HepG2 (cell line): ENCODE measurements around the gene MROH2A. TPM values are rescaled to one million over a fixed set of nuclear protein-coding genes. Genes with fewer than 3 reads are reported as not detected.

Source experiments
- IRF2 ChIP-seq: IDR thresholded peaks from 2 replicates; pipeline ENCODE4 v1.6.1; 2018; ENCODE audit warnings: missing genetic modification reagents, missing compliant biosample characterization
- KAT2B ChIP-seq: fragments of 150-350 bp; IDR thresholded peaks from 2 replicates; pipeline ENCODE4 v1.6.1; 2014; ENCODE audit warnings: low read depth, low read length, borderline replicate concordance
- KDM1A ChIP-seq: IDR thresholded peaks from 2 replicates; pipeline ENCODE4 v1.6.1; 2016; ENCODE audit warnings: missing compliant biosample characterization
- PAWR ChIP-seq: sonication (generic); formaldehyde crosslinking; IDR thresholded peaks from 2 replicates; pipeline ENCODE4 v1.4.0; 2020; ENCODE audit warnings: missing genetic modification reagents, mild to moderate bottlenecking, borderline replicate concordance
- REXO4 ChIP-seq: sonication (generic); formaldehyde crosslinking; IDR thresholded peaks from 2 replicates; pipeline ENCODE4 v1.8.0; 2022; ENCODE audit warnings: missing genetic modification reagents, mild to moderate bottlenecking, borderline replicate concordance
- SAP130 ChIP-seq: IDR thresholded peaks from 2 replicates; pipeline ENCODE4 v1.6.1; 2016; ENCODE audit warnings: low read depth
- SRSF1 ChIP-seq: fragments of 200-400 bp; formaldehyde crosslinking; optimal IDR thresholded peaks from 2 replicates; pipeline ENCODE3; 2017; ENCODE audit warnings: mild to moderate bottlenecking, low read depth, low read length, moderate library complexity
- TAF15 ChIP-seq: fragments of 200-400 bp; formaldehyde crosslinking; IDR thresholded peaks from one replicate; pipeline ENCODE4 v1.6.1; 2018; ENCODE audit warnings: mild to moderate bottlenecking, low read depth, low read length; ENCODE audit not compliant: poor library complexity, severe bottlenecking
- TEAD2 ChIP-seq: sonication (generic); formaldehyde crosslinking; IDR thresholded peaks from 2 replicates; pipeline ENCODE4 v1.9.0; 2021; ENCODE audit warnings: missing genetic modification reagents
- TGIF2 ChIP-seq: IDR thresholded peaks from 2 replicates; pipeline ENCODE4 v1.6.1; 2016; ENCODE audit warnings: control low read depth, missing compliant biosample characterization
- ZNF253 ChIP-seq: sonication (generic); formaldehyde crosslinking; IDR thresholded peaks from 2 replicates; pipeline ENCODE4 v1.8.0; 2022; ENCODE audit warnings: mild to moderate bottlenecking, missing genetic modification reagents, borderline replicate concordance
- ZNF331 ChIP-seq: sonication (generic); formaldehyde crosslinking; IDR thresholded peaks from 2 replicates; pipeline ENCODE4 v1.4.0; 2020; ENCODE audit warnings: missing genetic modification reagents
- ZNF563 ChIP-seq: sonication (generic); formaldehyde crosslinking; IDR thresholded peaks from 2 replicates; pipeline ENCODE4 v1.8.0; 2022; ENCODE audit warnings: mild to moderate bottlenecking, moderate library complexity, missing genetic modification reagents
- ZNF780A ChIP-seq: sonication (generic); formaldehyde crosslinking; IDR thresholded peaks from 2 replicates; pipeline ENCODE4 v1.8.0; 2022; ENCODE audit warnings: mild to moderate bottlenecking, missing genetic modification reagents, moderate library complexity
- ZZZ3 ChIP-seq: sonication (generic); formaldehyde crosslinking; IDR thresholded peaks from 2 replicates; pipeline ENCODE4 v1.4.0; 2020; ENCODE audit warnings: missing genetic modification reagents, mild to moderate bottlenecking, borderline replicate concordance
- polyA plus RNA-seq, 8 experiments: library from polyadenylated mRNA; depleted of rRNA in 3 of 8; stranded (reverse) in 7 of 8; unstranded in 1 of 8; fragments of >200 nt; fragmentation: Illumina TruSeq in 4 of 8; extraction: Trizol in 4 of 8; gene quantifications; 2 replicates each; pipeline versions ENCODE4 v1.2.1 to v1.2.3, GENCODE V29; 2011 to 2016; ENCODE audit warnings: low read depth in 4 of 8, missing spikeins in 1 of 8, mixed read lengths in 1 of 8; ENCODE audit not compliant: insufficient read depth in 1 of 8
- total RNA-seq, 5 experiments: library from RNA; depleted of rRNA; stranded (reverse); fragments of >200 nt; fragmentation: Illumina TruSeq; extraction: Trizol; gene quantifications; 2 replicates each; pipeline ENCODE4 v1.2.3, GENCODE V29; 2016; ENCODE audit warnings: low read depth in 1 of 5
- TF ChIP-seq, protein P1 (sequence below): sonication (generic); formaldehyde crosslinking; IDR thresholded peaks from 2 replicates; pipeline ENCODE4 v1.5.0; 2020; ENCODE audit warnings: missing genetic modification reagents, mild to moderate bottlenecking, borderline replicate concordance
- TF ChIP-seq, protein P2 (sequence below): sonication (generic); formaldehyde crosslinking; IDR thresholded peaks from 2 replicates; pipeline ENCODE4 v1.5.0; 2020; ENCODE audit warnings: mild to moderate bottlenecking, low read depth, missing genetic modification reagents, borderline replicate concordance
- TF ChIP-seq, protein P3 (sequence below): IDR thresholded peaks from 2 replicates; pipeline ENCODE4 v1.6.1; 2018; ENCODE audit warnings: missing genetic modification reagents
- TF ChIP-seq, protein P4 (sequence below), 2 experiments: sonication (generic) in 1 of 2; formaldehyde crosslinking in 1 of 2; IDR thresholded peaks; 2 replicates each; pipeline versions ENCODE4 v1.6.1 to v1.9.0; 2014 to 2022; ENCODE audit warnings: antibody characterized with exemption in 1 of 2, borderline replicate concordance in 1 of 2, inconsistent platforms in 1 of 2, low read depth in 1 of 2, missing genetic modification reagents in 1 of 2

MROH2A gene
- total and polyA plus RNA-seq, 2 of the 13 experiments (the other 11 are each of a cell fraction or from before 2014, with no cell fraction given), result 0.03 to 0.04 TPM

DNA sequence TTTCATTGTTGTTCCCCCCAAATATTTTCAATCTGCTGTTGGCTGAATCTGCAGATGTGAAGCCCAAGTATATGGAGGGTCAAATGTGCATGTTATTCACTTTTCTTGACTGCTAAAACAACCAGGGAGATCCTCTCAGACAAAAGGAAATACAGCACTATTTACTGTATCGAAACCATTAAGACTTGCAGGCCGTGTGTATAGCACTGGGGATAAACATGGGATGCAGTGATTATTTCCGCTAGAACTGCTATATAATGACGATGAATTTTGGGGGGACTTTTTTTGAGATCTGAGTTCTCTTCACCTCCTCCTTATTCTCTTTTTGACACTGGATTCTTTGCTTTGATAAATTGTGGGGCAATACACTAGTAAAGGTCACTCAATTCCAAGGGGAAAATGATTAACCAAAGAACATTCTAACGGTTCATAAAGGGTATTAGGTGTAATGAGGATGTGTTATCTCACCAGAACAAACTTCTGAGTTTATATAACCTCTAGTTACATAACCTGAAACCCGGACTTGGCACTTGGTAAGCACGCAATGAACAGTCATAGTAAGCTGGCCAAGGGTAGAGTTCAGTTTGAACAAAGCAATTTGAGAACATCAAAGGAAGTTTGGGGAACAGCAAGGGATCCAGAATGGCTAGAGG lies 21.6 kb upstream of the MROH2A start (continued):
- TF ChIP-seq, protein P1, sequence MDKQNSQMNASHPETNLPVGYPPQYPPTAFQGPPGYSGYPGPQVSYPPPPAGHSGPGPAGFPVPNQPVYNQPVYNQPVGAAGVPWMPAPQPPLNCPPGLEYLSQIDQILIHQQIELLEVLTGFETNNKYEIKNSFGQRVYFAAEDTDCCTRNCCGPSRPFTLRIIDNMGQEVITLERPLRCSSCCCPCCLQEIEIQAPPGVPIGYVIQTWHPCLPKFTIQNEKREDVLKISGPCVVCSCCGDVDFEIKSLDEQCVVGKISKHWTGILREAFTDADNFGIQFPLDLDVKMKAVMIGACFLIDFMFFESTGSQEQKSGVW (CRISPR knock-in tag), result no peak
- TF ChIP-seq ZNF253 (CRISPR knock-in tag) (no peak), IRF2 (CRISPR knock-in tag) (peak; percentile 54; the same call in 1 of the 2 replicates), SAP130 (CRISPR knock-in tag) (peak; percentile 84), ZNF780A (CRISPR knock-in tag) (no peak), TEAD2 (CRISPR knock-in tag) (no peak), TGIF2 (CRISPR knock-in tag) (peak; percentile 82), KAT2B (no peak), REXO4 (CRISPR knock-in tag) (no peak), ZNF331 (CRISPR knock-in tag) (peak; percentile 36; the same call in 1 of the 2 replicates), ZNF563 (no peak), TAF15 (no peak), KDM1A (CRISPR knock-in tag) (peak; percentile 92), ZZZ3 (CRISPR knock-in tag) (no peak), SRSF1 (no peak), PAWR (CRISPR knock-in tag) (no peak)
- TF ChIP-seq, protein P2, sequence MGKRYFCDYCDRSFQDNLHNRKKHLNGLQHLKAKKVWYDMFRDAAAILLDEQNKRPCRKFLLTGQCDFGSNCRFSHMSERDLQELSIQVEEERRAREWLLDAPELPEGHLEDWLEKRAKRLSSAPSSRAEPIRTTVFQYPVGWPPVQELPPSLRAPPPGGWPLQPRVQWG (CRISPR knock-in tag), result no peak
- TF ChIP-seq, protein P3, sequence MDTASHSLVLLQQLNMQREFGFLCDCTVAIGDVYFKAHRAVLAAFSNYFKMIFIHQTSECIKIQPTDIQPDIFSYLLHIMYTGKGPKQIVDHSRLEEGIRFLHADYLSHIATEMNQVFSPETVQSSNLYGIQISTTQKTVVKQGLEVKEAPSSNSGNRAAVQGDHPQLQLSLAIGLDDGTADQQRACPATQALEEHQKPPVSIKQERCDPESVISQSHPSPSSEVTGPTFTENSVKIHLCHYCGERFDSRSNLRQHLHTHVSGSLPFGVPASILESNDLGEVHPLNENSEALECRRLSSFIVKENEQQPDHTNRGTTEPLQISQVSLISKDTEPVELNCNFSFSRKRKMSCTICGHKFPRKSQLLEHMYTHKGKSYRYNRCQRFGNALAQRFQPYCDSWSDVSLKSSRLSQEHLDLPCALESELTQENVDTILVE, result peak; percentile 84; the same call in 1 of the 2 replicates
- TF ChIP-seq, protein P4, sequence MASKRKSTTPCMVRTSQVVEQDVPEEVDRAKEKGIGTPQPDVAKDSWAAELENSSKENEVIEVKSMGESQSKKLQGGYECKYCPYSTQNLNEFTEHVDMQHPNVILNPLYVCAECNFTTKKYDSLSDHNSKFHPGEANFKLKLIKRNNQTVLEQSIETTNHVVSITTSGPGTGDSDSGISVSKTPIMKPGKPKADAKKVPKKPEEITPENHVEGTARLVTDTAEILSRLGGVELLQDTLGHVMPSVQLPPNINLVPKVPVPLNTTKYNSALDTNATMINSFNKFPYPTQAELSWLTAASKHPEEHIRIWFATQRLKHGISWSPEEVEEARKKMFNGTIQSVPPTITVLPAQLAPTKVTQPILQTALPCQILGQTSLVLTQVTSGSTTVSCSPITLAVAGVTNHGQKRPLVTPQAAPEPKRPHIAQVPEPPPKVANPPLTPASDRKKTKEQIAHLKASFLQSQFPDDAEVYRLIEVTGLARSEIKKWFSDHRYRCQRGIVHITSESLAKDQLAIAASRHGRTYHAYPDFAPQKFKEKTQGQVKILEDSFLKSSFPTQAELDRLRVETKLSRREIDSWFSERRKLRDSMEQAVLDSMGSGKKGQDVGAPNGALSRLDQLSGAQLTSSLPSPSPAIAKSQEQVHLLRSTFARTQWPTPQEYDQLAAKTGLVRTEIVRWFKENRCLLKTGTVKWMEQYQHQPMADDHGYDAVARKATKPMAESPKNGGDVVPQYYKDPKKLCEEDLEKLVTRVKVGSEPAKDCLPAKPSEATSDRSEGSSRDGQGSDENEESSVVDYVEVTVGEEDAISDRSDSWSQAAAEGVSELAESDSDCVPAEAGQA (IDR thresholded peaks at IDR 0.05; ENCODE audit: low read depth), result 0 out of 2 replicates have a peak, but pooled peaks have one; percentile 38
- TF ChIP-seq, protein P4 (CRISPR knock-in tag; IDR thresholded peaks at IDR 0.05; ENCODE audit: borderline replicate concordance), result peak; percentile 72; the same call in 1 of the 2 replicates
